Jurkat, Clone E6-1 (cell line): Measurements from ENCODE around the gene ALOX5AP.

ENCODE experiments used
- DNase-seq: peaks from one replicate; pipeline ENCODE4 v3.0.0-alpha.2; 2011; ENCODE audit warnings: low read depth, low spot score
- H3K4me3 ChIP-seq: 2 replicates; pipeline ENCODE4 v1.5.1; 2011; ENCODE audit warnings: mild to moderate bottlenecking, low read length, control low read depth, moderate library complexity

Gene ALOX5AP

GRCh38 chr13:30806784-30807183, 71.4 kb downstream of the ALOX5AP start:
- no peak overlapping the region for H3K4me3 ChIP-seq
- DNase-seq, result no peak

GRCh38 chr13:30807392-30807791, 72.0 kb downstream of the ALOX5AP start:
- no peak overlapping the region for H3K4me3 ChIP-seq
- DNase-seq, result no peak

- no peak overlapping the region for H3K4me3 ChIP-seq
- DNase-seq, result no peak
These were observed 73.3 kb downstream of the ALOX5AP start for GRCh38 chr13:30808600-30808999.

GRCh38 chr13:30809787-30810186, 74.4 kb downstream of the ALOX5AP start:
- no peak overlapping the region for H3K4me3 ChIP-seq
- DNase-seq, result no peak

- no peak overlapping the region for H3K4me3 ChIP-seq
- DNase-seq, result no peak
These were observed 74.9 kb downstream of the ALOX5AP start for GRCh38 chr13:30810261-30810701.

GRCh38 chr13:30810801-30811200, 75.5 kb downstream of the ALOX5AP start:
- no peak for DNase-seq
- no peak overlapping the region for H3K4me3 ChIP-seq
